ENCODE data around the gene MYB.

Gene MYB

GRCh38 chr6:135191508-135192255 lies 10.6 kb downstream of the MYB start:
- no peak for DNase-seq

GRCh38 chr6:135192256-135193174 lies 11.4 kb downstream of the MYB start:
- no peak for DNase-seq

- no peak for DNase-seq
These were observed 12.1 kb downstream of the MYB start for GRCh38 chr6:135193221-135193620.

GRCh38 chr6:135195041-135195440 lies 13.9 kb downstream of the MYB start:
- no peak for DNase-seq

GRCh38 chr6:135195522-135195921 lies 14.4 kb downstream of the MYB start:
- no peak for DNase-seq

GRCh38 chr6:135196739-135197510 lies 15.8 kb downstream of the MYB start:
- no peak for DNase-seq

GRCh38 chr6:135202836-135203235 lies 21.7 kb downstream of the MYB start:
- no peak for DNase-seq

- DNase-seq = no peak
These were observed 23.8 kb downstream of the MYB start for GRCh38 chr6:135204951-135205350.

GRCh38 chr6:135209803-135210202 lies 28.7 kb downstream of the MYB start:
- DNase-seq = no peak

- DNase-seq = no peak
These were observed 29.7 kb downstream of the MYB start for GRCh38 chr6:135210632-135211305.

- DNase-seq = no peak
These were observed 30.2 kb downstream of the MYB start for GRCh38 chr6:135211306-135211702.

- no peak for DNase-seq
These were observed 31.1 kb downstream of the MYB start for GRCh38 chr6:135212020-135212806.

GRCh38 chr6:135212935-135213334 lies 31.8 kb downstream of the MYB start:
- no peak for DNase-seq

- no peak for DNase-seq
These were observed 32.5 kb downstream of the MYB start for GRCh38 chr6:135213616-135214015.

GRCh38 chr6:135215160-135215559 lies 34.1 kb downstream of the MYB start:
- no peak for DNase-seq

GRCh38 chr6:135215563-135215962 lies 34.5 kb downstream of the MYB start:
- DNase-seq = no peak

GRCh38 chr6:135217663-135218062 lies 36.6 kb downstream of the MYB start:
- no peak for DNase-seq

GRCh38 chr6:135219346-135219745 lies 38.2 kb downstream of the MYB start:
- DNase-seq = no peak

GRCh38 chr6:135221042-135221441 lies 39.9 kb downstream of the MYB start:
- no peak for DNase-seq

- DNase-seq = no peak
These were observed 40.4 kb downstream of the MYB start for GRCh38 chr6:135221505-135221904.

- no peak for DNase-seq
These were observed 41.5 kb downstream of the MYB start for GRCh38 chr6:135222623-135223022.
